WTC11 (cell line): ENCODE measurements around the gene SPOCD1. TPM values are rescaled to one million over a fixed set of nuclear protein-coding genes. Genes with fewer than 3 reads are reported as not detected.
A peak's percentile ranks its signal among the peaks of the same experiment; 100 is the strongest.

ENCODE experiments used
- ATAC-seq: fragments of 200-7000 bp; cut with Tn5 transposase; 2 replicates; pipeline ENCODE4 v1.10.0; 2021; ENCODE audit warnings: mild to moderate bottlenecking, moderate library complexity
- CTCF ChIA-PET: fragments of 300-600 bp; sonication (Branson Sonifier 250); formaldehyde crosslinking; loops from one replicate; lab custom pipeline; 2021; ENCODE audit warnings: antibody characterized with exemption; lab: Charles Lee
- POLR2A ChIA-PET: fragments of 350-600 bp; sonication (Branson Sonifier 250); formaldehyde crosslinking; loops from one replicate; lab custom pipeline; 2021; ENCODE audit warnings: antibody characterized with exemption; lab: Charles Lee
- DNase-seq: peaks from one replicate; pipeline ENCODE4 v3.0.0; 2021; ENCODE audit warnings: low spot score
- H3K27ac Mint-ChIP-seq: 2 replicates; pipeline ENCODE4 v1.8.0; 2021; ENCODE audit warnings: mixed read lengths
- H3K27me3 Mint-ChIP-seq: 2 replicates; pipeline ENCODE4 v1.8.0; 2021; ENCODE audit warnings: low read depth, mild to moderate bottlenecking, moderate library complexity, mixed read lengths
- H3K36me3 Mint-ChIP-seq: 2 replicates; pipeline ENCODE4 v1.8.0; 2021; ENCODE audit warnings: mixed read lengths
- H3K4me1 Mint-ChIP-seq: 2 replicates; pipeline ENCODE4 v1.8.0; 2022; ENCODE audit warnings: mixed read lengths
- H3K4me3 Mint-ChIP-seq: 2 replicates; pipeline ENCODE4 v1.8.0; 2021; ENCODE audit warnings: mild to moderate bottlenecking, moderate library complexity, mixed read lengths
- H3K9me3 Mint-ChIP-seq: 2 replicates; pipeline ENCODE4 v1.8.0; 2021; ENCODE audit warnings: mixed read lengths
- FOXK1 ChIP-seq: sonication (generic); formaldehyde crosslinking; IDR thresholded peaks from 2 replicates; pipeline ENCODE4 v1.8.0; 2022; ENCODE audit warnings: mild to moderate bottlenecking, moderate library complexity, missing genetic modification reagents
- NFYB ChIP-seq: sonication (generic); formaldehyde crosslinking; conservative IDR thresholded peaks from 2 replicates; pipeline ENCODE4 v1.8.0; 2022; ENCODE audit warnings: low read depth, missing genetic modification reagents
- PRRX2 ChIP-seq: fragments of 250-450 bp; sonication (Bioruptor Pico); IDR thresholded peaks from 2 replicates; pipeline ENCODE4 v1.8.0; 2021; ENCODE audit warnings: mild to moderate bottlenecking
- RELA ChIP-seq: sonication (generic); formaldehyde crosslinking; IDR thresholded peaks from 2 replicates; pipeline ENCODE4 v1.8.1; 2022; ENCODE audit warnings: missing genetic modification reagents, mild to moderate bottlenecking, borderline replicate concordance
- SMAD4 ChIP-seq: sonication (generic); formaldehyde crosslinking; IDR thresholded peaks from 2 replicates; pipeline ENCODE4 v1.8.0; 2022; ENCODE audit warnings: mild to moderate bottlenecking, missing genetic modification reagents
- TCF7 ChIP-seq: sonication (generic); formaldehyde crosslinking; IDR thresholded peaks from 2 replicates; pipeline ENCODE4 v1.8.0; 2022; ENCODE audit warnings: mild to moderate bottlenecking, low read depth, missing genetic modification reagents, moderate library complexity
- TEAD1 ChIP-seq: sonication (generic); formaldehyde crosslinking; IDR thresholded peaks from 2 replicates; pipeline ENCODE4 v1.8.0; 2022; ENCODE audit warnings: mild to moderate bottlenecking, missing genetic modification reagents
- ZBTB21 ChIP-seq: sonication (generic); formaldehyde crosslinking; IDR thresholded peaks from 2 replicates; pipeline ENCODE4 v1.8.1; 2023; ENCODE audit warnings: mild to moderate bottlenecking, missing genetic modification reagents, borderline replicate concordance
- total RNA-seq: library from RNA; stranded (reverse); gene quantifications from 3 replicates; pipeline ENCODE4 v1.2.3, GENCODE V29; 2021
- TF ChIP-seq, protein P1 (sequence below): sonication (generic); formaldehyde crosslinking; IDR thresholded peaks from 2 replicates; pipeline ENCODE4 v1.8.0; 2023; ENCODE audit warnings: missing genetic modification reagents, mild to moderate bottlenecking, borderline replicate concordance
- TF ChIP-seq, protein P2 (sequence below): fragments of 200-600 bp; IDR thresholded peaks from 2 replicates; pipeline ENCODE4 v1.8.0; 2022; ENCODE audit warnings: antibody characterized with exemption
- TF ChIP-seq, protein P3 (sequence below): sonication (generic); formaldehyde crosslinking; IDR thresholded peaks from 2 replicates; pipeline ENCODE4 v1.8.0; 2022; ENCODE audit warnings: mild to moderate bottlenecking, missing genetic modification reagents
- TF ChIP-seq, protein P4 (sequence below): sonication (generic); formaldehyde crosslinking; IDR thresholded peaks from 2 replicates; pipeline ENCODE4 v1.8.1; 2022; ENCODE audit warnings: low read depth, mild to moderate bottlenecking, moderate library complexity, missing genetic modification reagents, borderline replicate concordance

The SPOCD1 gene
- total RNA-seq, 1 experiment from 2014 or later, result 3.0 TPM

DNA sequence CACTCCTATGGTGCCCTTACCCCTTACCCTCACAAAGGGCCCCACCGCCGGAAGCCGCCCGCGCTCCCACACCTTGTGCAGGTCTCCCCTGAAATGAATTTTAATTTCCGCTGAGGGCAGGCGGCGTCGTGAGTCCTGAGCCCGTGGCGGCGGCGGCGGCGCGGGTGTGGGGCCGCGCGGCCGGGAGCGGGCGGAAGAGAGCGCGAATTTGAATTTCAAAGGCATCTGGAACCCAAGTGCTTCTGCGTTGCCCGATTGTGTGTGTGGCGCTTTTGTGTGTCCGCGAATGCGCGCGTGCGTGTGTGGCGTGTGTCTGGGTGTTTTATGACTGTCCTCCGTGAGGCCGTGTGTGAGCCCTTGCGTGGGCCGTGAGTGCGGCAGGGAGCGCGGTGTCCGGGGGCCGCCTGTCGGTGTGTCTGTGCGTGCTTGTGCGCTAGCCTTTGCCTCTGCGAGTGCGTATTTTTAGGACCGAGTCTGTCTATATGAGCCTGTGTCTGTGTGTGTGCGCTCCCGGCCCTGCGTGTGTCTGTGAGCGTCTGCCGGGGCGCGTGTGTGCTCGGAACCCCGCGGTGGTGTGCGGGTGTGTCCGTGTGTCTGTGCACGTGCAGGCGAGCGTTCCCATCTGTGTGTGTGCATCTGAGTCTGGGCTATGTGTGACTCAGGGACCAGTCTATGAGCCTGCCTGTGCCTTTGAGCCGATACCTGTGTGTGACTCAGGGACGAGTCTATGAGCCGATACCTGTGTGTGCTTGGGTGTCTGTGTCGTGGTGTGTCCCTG is 43.7 kb downstream of the SPOCD1 start (continued):
- TF ChIP-seq, protein P1, sequence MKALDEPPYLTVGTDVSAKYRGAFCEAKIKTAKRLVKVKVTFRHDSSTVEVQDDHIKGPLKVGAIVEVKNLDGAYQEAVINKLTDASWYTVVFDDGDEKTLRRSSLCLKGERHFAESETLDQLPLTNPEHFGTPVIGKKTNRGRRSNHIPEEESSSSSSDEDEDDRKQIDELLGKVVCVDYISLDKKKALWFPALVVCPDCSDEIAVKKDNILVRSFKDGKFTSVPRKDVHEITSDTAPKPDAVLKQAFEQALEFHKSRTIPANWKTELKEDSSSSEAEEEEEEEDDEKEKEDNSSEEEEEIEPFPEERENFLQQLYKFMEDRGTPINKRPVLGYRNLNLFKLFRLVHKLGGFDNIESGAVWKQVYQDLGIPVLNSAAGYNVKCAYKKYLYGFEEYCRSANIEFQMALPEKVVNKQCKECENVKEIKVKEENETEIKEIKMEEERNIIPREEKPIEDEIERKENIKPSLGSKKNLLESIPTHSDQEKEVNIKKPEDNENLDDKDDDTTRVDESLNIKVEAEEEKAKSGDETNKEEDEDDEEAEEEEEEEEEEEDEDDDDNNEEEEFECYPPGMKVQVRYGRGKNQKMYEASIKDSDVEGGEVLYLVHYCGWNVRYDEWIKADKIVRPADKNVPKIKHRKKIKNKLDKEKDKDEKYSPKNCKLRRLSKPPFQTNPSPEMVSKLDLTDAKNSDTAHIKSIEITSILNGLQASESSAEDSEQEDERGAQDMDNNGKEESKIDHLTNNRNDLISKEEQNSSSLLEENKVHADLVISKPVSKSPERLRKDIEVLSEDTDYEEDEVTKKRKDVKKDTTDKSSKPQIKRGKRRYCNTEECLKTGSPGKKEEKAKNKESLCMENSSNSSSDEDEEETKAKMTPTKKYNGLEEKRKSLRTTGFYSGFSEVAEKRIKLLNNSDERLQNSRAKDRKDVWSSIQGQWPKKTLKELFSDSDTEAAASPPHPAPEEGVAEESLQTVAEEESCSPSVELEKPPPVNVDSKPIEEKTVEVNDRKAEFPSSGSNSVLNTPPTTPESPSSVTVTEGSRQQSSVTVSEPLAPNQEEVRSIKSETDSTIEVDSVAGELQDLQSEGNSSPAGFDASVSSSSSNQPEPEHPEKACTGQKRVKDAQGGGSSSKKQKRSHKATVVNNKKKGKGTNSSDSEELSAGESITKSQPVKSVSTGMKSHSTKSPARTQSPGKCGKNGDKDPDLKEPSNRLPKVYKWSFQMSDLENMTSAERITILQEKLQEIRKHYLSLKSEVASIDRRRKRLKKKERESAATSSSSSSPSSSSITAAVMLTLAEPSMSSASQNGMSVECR (CRISPR knock-in tag), result 0 out of 2 replicates have a peak, but pooled peaks have one; percentile 21
- TF ChIP-seq, all 79 proteins: peak for 6

DNA sequence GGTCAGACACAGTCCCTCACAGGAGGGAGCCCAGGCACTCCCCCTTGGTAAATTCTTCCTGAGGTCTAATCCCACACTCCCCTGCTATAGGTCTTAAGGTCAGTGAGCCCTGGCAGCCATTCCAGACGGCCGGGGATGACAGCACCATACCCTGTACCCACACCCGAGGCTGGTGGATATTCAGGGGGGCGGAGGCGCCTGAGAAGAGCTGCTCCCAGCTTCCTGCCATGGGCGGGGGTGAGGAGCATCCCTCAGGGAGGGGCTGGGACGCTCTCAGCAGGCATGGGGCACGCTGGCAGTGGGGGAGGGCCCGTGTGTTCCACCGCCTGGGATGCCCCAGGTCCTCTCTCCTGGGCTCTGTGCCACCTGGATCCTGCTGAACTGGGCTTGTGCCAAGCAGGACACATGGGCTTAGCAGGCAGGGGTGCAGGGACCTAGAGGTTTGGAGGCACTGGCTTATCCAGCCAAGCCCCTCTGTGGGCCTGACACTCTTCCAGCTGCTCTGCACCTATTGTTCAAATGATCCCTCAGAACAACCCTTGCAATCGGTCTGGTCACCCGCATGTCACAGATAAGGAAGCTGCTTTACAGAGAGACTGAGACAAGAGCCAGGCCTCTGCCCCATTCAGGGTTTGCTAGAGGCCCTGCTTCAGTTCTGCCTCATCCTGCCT is 46.0 kb downstream of the SPOCD1 start:
- H3K27ac Mint-ChIP-seq, result no peak overlapping the region
- CTCF ChIA-PET, result interaction anchor here (0.6 to 13.3 kb wide), 4 partner anchors 9 to 200 kb away, joined by 3 to 282 read pairs (median 4); no protein-coding TSS in a partner anchor
- H3K27me3 Mint-ChIP-seq, result peaks cover 55% of the 10 kb centered on the region
- TF ChIP-seq NFYB (no peak), FOXK1 (CRISPR knock-in tag) (no peak), TCF7 (CRISPR knock-in tag) (no peak), RELA (CRISPR knock-in tag) (no peak), ZBTB21 (CRISPR knock-in tag) (no peak), TEAD1 (CRISPR knock-in tag) (no peak)
- TF ChIP-seq, protein P2, sequence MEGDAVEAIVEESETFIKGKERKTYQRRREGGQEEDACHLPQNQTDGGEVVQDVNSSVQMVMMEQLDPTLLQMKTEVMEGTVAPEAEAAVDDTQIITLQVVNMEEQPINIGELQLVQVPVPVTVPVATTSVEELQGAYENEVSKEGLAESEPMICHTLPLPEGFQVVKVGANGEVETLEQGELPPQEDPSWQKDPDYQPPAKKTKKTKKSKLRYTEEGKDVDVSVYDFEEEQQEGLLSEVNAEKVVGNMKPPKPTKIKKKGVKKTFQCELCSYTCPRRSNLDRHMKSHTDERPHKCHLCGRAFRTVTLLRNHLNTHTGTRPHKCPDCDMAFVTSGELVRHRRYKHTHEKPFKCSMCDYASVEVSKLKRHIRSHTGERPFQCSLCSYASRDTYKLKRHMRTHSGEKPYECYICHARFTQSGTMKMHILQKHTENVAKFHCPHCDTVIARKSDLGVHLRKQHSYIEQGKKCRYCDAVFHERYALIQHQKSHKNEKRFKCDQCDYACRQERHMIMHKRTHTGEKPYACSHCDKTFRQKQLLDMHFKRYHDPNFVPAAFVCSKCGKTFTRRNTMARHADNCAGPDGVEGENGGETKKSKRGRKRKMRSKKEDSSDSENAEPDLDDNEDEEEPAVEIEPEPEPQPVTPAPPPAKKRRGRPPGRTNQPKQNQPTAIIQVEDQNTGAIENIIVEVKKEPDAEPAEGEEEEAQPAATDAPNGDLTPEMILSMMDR, result no peak
- TF ChIP-seq, protein P3, sequence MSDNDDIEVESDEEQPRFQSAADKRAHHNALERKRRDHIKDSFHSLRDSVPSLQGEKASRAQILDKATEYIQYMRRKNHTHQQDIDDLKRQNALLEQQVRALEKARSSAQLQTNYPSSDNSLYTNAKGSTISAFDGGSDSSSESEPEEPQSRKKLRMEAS (CRISPR knock-in tag), result no peak
- TF ChIP-seq, protein P4, sequence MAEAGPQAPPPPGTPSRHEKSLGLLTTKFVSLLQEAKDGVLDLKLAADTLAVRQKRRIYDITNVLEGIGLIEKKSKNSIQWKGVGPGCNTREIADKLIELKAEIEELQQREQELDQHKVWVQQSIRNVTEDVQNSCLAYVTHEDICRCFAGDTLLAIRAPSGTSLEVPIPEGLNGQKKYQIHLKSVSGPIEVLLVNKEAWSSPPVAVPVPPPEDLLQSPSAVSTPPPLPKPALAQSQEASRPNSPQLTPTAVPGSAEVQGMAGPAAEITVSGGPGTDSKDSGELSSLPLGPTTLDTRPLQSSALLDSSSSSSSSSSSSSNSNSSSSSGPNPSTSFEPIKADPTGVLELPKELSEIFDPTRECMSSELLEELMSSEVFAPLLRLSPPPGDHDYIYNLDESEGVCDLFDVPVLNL (CRISPR knock-in tag), result no peak
- H3K36me3 Mint-ChIP-seq, result no peaks in the 10 kb centered on the region
- no peak for DNase-seq
- H3K4me1 Mint-ChIP-seq, result peaks cover 58% of the 10 kb centered on the region
- no peak for ATAC-seq
- H3K4me3 Mint-ChIP-seq, result no peak overlapping the region
- POLR2A ChIA-PET, result interaction anchor here (0.9 to 1.4 kb wide), 2 partner anchors 10 to 20 kb away, joined by 4 to 5 read pairs; no protein-coding TSS in a partner anchor
- no peaks in the 10 kb centered on the region for H3K9me3 Mint-ChIP-seq

DNA sequence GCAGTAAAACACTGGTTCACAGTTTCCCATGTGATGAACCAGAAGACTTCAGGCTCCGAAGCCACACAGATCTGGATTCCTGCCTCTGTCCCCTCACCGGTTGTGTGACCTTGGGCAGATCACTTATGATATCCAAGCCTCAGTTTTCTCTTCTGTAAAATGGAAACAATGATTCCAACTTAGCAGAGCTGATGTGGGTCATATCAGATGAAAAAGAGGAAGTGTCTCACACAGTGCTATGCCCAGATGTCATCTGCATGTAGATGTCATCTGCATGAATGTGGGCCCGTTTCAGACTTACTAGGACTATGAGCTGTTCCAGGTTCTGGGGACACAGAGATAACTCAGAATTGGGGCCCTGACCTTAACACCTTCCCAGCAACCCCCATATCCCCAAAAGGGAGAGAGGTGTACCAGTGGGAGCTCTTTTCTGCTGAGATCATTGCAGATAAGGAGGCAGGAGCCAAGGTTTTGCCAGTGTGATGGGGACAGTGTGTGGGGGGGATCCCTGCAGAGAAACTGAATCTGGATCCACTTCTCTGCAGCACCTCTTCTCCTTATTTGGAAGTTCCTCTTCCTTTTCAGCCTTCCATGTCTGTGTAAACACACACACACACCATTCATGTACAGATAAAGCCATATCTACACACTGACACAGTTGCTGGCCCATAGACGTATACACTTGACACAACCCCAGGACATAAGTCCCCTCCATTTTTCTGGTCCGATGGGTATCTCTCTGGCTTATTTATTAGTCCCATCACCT is 46.7 kb downstream of the SPOCD1 start:
- H3K27ac Mint-ChIP-seq, result no peak overlapping the region
- ATAC-seq (no peak), DNase-seq (no peak)
- H3K4me3 Mint-ChIP-seq, result no peak overlapping the region
- ChIA-PET POLR2A (interaction anchor here (0.5 to 1.4 kb wide), 2 partner anchors 20 to 91 kb away, joined by 4 to 5 read pairs; no protein-coding TSS in a partner anchor), CTCF (interaction anchor here (0.7 to 13.3 kb wide), 3 partner anchors 13 to 106 kb away, joined by 3 to 282 read pairs (median 3); no protein-coding TSS in a partner anchor)
- H3K9me3 Mint-ChIP-seq, result no peaks in the 10 kb centered on the region
- peaks cover 61% of the 10 kb centered on the region for H3K4me1 Mint-ChIP-seq
- H3K36me3 Mint-ChIP-seq, result no peaks in the 10 kb centered on the region
- TF ChIP-seq NFYB (no peak), PRRX2 (CRISPR knock-in tag) (no peak), SMAD4 (CRISPR knock-in tag) (no peak)
- peaks cover 51% of the 10 kb centered on the region for H3K27me3 Mint-ChIP-seq
